Fibroblast of lung (primary cell): ENCODE measurements around the gene PEPD. TPM values are rescaled to one million over a fixed set of nuclear protein-coding genes. Genes with fewer than 3 reads are reported as not detected.
A peak's percentile ranks its signal among the peaks of the same experiment; 100 is the strongest.

Source experiments
- DNase-seq, 2 donors: peaks; one replicate each; pipeline versions ENCODE4 v3.0.0 to v3.0.0-alpha.2; 2010; ENCODE audit warnings: low read depth in 2 of 2
- H2AFZ ChIP-seq: 2 replicates; pipeline ENCODE4 v1.5.1; 2012; ENCODE audit warnings: low read length, control low read depth, inconsistent platforms
- H3K27ac ChIP-seq: 2 replicates; pipeline ENCODE4 v1.5.1; 2011; ENCODE audit warnings: low read length, control low read depth; ENCODE audit not compliant: insufficient read depth
- H3K27me3 ChIP-seq: 2 replicates; pipeline ENCODE4 v1.5.1; 2011; ENCODE audit warnings: mild to moderate bottlenecking, low read length; ENCODE audit not compliant: control insufficient read depth, insufficient read depth
- H3K36me3 ChIP-seq: 2 replicates; pipeline ENCODE4 v1.5.1; 2011; ENCODE audit warnings: low read length; ENCODE audit not compliant: control insufficient read depth, insufficient read depth
- H3K4me1 ChIP-seq: 2 replicates; pipeline ENCODE4 v1.5.1; 2011; ENCODE audit warnings: low read length; ENCODE audit not compliant: control insufficient read depth, insufficient read depth; ENCODE audit errors: extremely low read depth
- H3K4me2 ChIP-seq: 2 replicates; pipeline ENCODE4 v1.5.1; 2011; ENCODE audit warnings: low read length, control low read depth; ENCODE audit not compliant: insufficient read depth; ENCODE audit errors: extremely low read depth
- H3K4me3 ChIP-seq, 4 experiments: fragments of 200-600 bp in 1 of 4; sonication (generic) in 1 of 4; replicated peaks in 1 of 4; 2 replicates each; pipeline ENCODE4 v1.5.1; 2011 to 2016; ENCODE audit warnings: low read length in 4 of 4, low read depth in 3 of 4, mild to moderate bottlenecking in 3 of 4, control low read depth in 2 of 4, inconsistent platforms in 1 of 4, mixed read lengths in 1 of 4; ENCODE audit not compliant: insufficient read depth in 1 of 4; ENCODE audit errors: control extremely low read depth in 1 of 4
- H3K79me2 ChIP-seq: 2 replicates; pipeline ENCODE4 v1.5.1; 2012; ENCODE audit warnings: mild to moderate bottlenecking, low read length, inconsistent platforms; ENCODE audit not compliant: control insufficient read depth, insufficient read depth
- H3K9ac ChIP-seq: 2 replicates; pipeline ENCODE4 v1.5.1; 2011; ENCODE audit warnings: mild to moderate bottlenecking, low read length, control low read depth; ENCODE audit not compliant: insufficient read depth
- H3K9me3 ChIP-seq: 2 replicates; pipeline ENCODE4 v1.5.1; 2012; ENCODE audit warnings: low read depth, low read length; ENCODE audit not compliant: control insufficient read depth, insufficient read depth
- H4K20me1 ChIP-seq: 2 replicates; pipeline ENCODE4 v1.5.1; 2011; ENCODE audit warnings: low read length; ENCODE audit not compliant: control insufficient read depth, insufficient read depth; ENCODE audit errors: extremely low read depth
- CTCF ChIP-seq, 2 donors: IDR thresholded peaks in 1 of 2; conservative IDR thresholded peaks in 1 of 2; 1 replicate in 1 of 2; 2 replicates in 1 of 2; pipeline ENCODE4 v1.5.1; 2011 to 2012; ENCODE audit warnings: low read length in 2 of 2, control low read depth in 1 of 2, inconsistent platforms in 1 of 2, low read depth in 1 of 2, mild to moderate bottlenecking in 1 of 2
- EZH2 ChIP-seq: IDR thresholded peaks from 2 replicates; pipeline ENCODE4 v1.5.1; 2012; ENCODE audit warnings: low read length, control low read depth, mild to moderate bottlenecking; ENCODE audit errors: missing control alignments
- polyA plus RNA-seq, 2 donors: library from polyadenylated mRNA; depleted of rRNA in 1 of 2; stranded (reverse) in 1 of 2; unstranded in 1 of 2; fragments of >200 nt; gene quantifications; 2 replicates each; pipeline ENCODE4 v1.2.1, GENCODE V29; 2011 to 2012; ENCODE audit warnings: missing spikeins in 1 of 2
- total RNA-seq: library from RNA; depleted of rRNA; stranded (reverse); fragments of >200 nt; gene quantifications from 2 replicates; pipeline ENCODE4 v1.2.1, GENCODE V29; 2014

PEPD gene
- total and polyA plus RNA-seq, 2 donors (not counting 1 experiment from before 2014, with no cell fraction given) = 59.8 to 81.9 TPM

GRCh38 chr19:33391631-33392249, 129.9 kb downstream of the PEPD start:
- Histone ChIP-seq H3K27me3 (no peaks in the 10 kb centered on the region), H3K9ac (no peak overlapping the region), H3K27ac (no peak overlapping the region), H4K20me1 (no peaks in the 10 kb centered on the region), H3K4me2 (no peak overlapping the region), H2AFZ (no peak overlapping the region), H3K36me3 (peaks cover 3% of the 10 kb centered on the region), H3K9me3 (no peaks in the 10 kb centered on the region), H3K4me3 (no peak overlapping the region), H3K79me2 (no peaks in the 10 kb centered on the region), H3K4me1 (peaks cover 20% of the 10 kb centered on the region)
- TF ChIP-seq EZH2 (no peak), CTCF (conservative IDR thresholded peaks at IDR 0.05 in 1 of 2, IDR thresholded peaks at IDR 0.05 in 1 of 2; ENCODE audit: low read depth in 1 of 2, low read length in 2 of 2) (no peak)
- no peak for DNase-seq

DNA sequence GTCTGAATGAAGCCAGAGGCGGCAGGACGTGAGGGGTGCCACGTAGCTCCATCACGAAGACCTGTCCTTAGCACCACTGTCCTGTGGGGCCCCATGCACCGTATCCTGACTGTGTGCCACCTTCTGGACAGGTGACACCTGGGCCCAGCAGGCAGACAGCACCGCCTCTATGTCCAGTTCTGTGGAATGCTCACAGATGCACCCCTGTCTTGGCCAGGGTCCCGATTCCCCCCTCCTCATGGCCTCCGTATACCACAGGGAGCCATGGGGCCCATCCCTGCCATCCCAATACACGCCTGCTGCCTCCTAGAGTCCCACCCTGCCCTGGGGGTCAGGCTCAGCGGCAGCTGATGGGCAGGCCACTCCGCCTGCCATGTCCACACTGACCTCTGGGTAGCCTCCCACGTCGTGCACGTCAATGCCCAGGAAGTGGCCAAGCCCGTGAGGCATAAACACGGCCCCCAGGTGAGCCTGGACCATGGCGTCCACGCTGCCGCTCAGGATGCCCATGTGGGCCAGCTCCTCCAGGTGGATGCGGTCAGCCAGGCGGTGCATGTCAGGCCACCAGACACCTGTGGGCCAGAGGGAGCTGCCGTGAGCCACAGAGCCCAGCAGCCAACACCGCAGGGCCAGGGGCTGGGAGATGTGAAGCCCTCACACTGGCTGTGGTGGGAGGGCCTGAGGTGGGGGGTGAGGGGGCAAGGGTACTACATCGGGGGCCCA, 130.5 kb downstream of the PEPD start:
- Histone ChIP-seq H3K9me3 (no peaks in the 10 kb centered on the region), H3K4me2 (no peak overlapping the region), H3K36me3 (peaks cover 3% of the 10 kb centered on the region), H2AFZ (no peak overlapping the region), H4K20me1 (no peaks in the 10 kb centered on the region), H3K27ac (no peak overlapping the region), H3K27me3 (no peaks in the 10 kb centered on the region), H3K79me2 (no peaks in the 10 kb centered on the region), H3K4me3 (no peak overlapping the region), H3K9ac (no peak overlapping the region), H3K4me1 (peaks cover 20% of the 10 kb centered on the region)
- no peak for TF ChIP-seq CTCF (conservative IDR thresholded peaks at IDR 0.05 in 1 of 2, IDR thresholded peaks at IDR 0.05 in 1 of 2; ENCODE audit: low read depth in 1 of 2, low read length in 2 of 2)
- TF ChIP-seq EZH2 = no peak
- DNase-seq = no peak

DNA sequence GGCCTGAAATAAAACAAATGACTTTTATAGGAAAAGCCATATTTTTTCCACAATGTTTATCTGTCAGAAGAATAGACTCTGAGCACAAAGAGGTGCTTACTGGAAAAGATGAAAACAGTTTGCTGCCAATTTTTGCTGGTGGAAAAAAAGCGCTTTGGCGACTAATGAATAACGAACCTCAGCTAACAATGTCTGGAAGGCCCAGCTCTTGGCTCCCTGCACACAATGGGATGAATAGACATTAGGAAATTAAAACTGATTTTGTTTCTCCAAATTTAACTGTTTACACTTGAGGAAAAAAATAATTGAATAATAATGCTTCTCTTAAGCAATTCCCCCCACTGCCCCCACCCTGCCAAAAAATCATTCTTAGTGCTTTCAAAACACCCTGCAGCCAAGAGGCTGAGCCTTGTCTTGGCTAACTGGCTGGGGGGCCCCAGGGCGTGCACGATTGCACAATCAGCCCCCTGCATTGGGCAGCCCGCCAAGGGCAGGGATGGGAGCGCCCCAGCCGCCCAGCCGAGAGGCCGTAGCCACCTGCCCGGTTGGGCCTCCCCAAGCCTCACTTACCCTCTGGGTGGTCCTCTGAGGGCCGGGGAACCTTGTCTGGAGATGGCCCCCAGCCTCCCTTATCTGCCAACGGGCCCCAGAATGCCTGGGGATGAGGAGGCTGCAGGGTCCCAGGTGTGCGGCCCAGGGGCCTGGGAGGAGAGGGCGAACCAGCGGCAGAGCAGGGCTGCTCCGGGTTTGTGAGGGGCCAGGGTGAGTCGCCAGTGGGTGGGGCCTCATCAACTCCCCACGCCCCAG, 131.3 kb downstream of the PEPD start:
- peaks cover 3% of the 10 kb centered on the region for H3K36me3 ChIP-seq
- H3K4me2 ChIP-seq = no peak overlapping the region
- no peak overlapping the region for H3K9ac ChIP-seq
- no peak overlapping the region for H3K27ac ChIP-seq
- no peaks in the 10 kb centered on the region for H3K79me2 ChIP-seq
- H3K27me3 ChIP-seq = no peaks in the 10 kb centered on the region
- no peak overlapping the region for H2AFZ ChIP-seq
- TF ChIP-seq EZH2 = no peak
- no peak for TF ChIP-seq CTCF (conservative IDR thresholded peaks at IDR 0.05 in 1 of 2, IDR thresholded peaks at IDR 0.05 in 1 of 2; ENCODE audit: low read depth in 1 of 2, low read length in 2 of 2)
- peaks cover 17% of the 10 kb centered on the region for H3K4me1 ChIP-seq
- H3K4me3 ChIP-seq = no peak overlapping the region
- H4K20me1 ChIP-seq = no peaks in the 10 kb centered on the region
- no peaks in the 10 kb centered on the region for H3K9me3 ChIP-seq
- DNase-seq = peak; percentile 29 to 57
